ENCODE results near the gene RNF146. TPM values are rescaled to one million over a fixed set of nuclear protein-coding genes. Genes with fewer than 3 reads are reported as not detected.

Gene RNF146
- polyA plus RNA-seq, 2 of the 4 experiments (the other 2 are of a cell fraction), result 18.9 to 33.2 TPM

GRCh38 chr6:127249621-127250020, 17.0 kb upstream of the RNF146 start:
- WGBS (ENCODE audit: missing lambda C conversion rate), result 100% methylated on average over 1 of the region's 1 CpG
- POLR2A ChIA-PET, result no interaction called here
- TF ChIP-seq, protein P1, sequence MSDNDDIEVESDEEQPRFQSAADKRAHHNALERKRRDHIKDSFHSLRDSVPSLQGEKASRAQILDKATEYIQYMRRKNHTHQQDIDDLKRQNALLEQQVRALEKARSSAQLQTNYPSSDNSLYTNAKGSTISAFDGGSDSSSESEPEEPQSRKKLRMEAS (IDR thresholded peaks at IDR 0.05), result no peak
- TF ChIP-seq TP53 (CRISPR knock-in tag; IDR thresholded peaks at IDR 0.05), result no peak
- no peak overlapping the region for H3K27ac ChIP-seq
- CTCF ChIA-PET, result no interaction called here
- FAIRE-seq (no peak), DNase-seq (ENCODE audit: low read depth in 1 of 2, low spot score in 1 of 2) (no peak), ATAC-seq (no peak)
- no peak overlapping the region for H3K4me3 ChIP-seq
- H3K4me1 ChIP-seq, result no peaks in the 10 kb centered on the region
- H3K9me3 ChIP-seq, result no peaks in the 10 kb centered on the region
- no peak overlapping the region for H3K4me2 ChIP-seq

DNA sequence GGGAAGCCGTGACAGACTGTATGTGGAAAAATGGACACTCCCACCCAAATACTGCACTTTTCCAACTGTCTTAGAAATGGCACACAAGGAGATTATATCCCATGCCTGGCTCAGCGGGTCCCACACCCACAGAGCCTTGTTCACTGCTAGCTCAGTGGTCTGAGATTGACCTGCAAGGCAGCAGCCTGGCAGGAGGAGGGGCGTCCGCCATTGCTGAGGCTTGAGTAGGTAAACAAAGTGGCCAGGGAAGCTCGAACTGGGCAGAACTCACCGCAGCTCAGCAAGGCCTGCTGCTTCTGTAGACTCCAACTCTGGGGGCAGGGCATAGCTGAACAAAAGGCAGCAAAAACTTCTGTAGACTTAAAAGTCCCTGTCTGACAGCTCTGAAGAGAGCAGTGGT, 11.4 kb upstream of the RNF146 start:
- H3K4me1 ChIP-seq, result no peaks in the 10 kb centered on the region
- H3K9me3 ChIP-seq, result no peaks in the 10 kb centered on the region
- H3K4me2 ChIP-seq, result no peak overlapping the region
- CTCF ChIA-PET, result interaction anchor here (0.6 to 2.4 kb wide), 3 partner anchors 11 to 379 kb away, joined by 3 to 9 read pairs (median 9); partner anchors contain the start of gene RNF146
- POLR2A ChIA-PET, result interaction anchor here (1.7 kb wide), 1 partner anchor 11 kb away, joined by 8 read pairs; the partner anchor contains the start of gene RNF146
- no peak overlapping the region for H3K27ac ChIP-seq
- H3K4me3 ChIP-seq, result no peak overlapping the region
- 57% methylated on average over 2 of the region's 6 CpGs for WGBS (ENCODE audit: missing lambda C conversion rate)
- no peak for TF ChIP-seq CBX2 (IDR thresholded peaks at IDR 0.05; ENCODE audit: borderline replicate concordance, low read depth)
- no peak for TF ChIP-seq HOXA7 (CRISPR knock-in tag; IDR thresholded peaks at IDR 0.05)
- TF ChIP-seq, protein P2, sequence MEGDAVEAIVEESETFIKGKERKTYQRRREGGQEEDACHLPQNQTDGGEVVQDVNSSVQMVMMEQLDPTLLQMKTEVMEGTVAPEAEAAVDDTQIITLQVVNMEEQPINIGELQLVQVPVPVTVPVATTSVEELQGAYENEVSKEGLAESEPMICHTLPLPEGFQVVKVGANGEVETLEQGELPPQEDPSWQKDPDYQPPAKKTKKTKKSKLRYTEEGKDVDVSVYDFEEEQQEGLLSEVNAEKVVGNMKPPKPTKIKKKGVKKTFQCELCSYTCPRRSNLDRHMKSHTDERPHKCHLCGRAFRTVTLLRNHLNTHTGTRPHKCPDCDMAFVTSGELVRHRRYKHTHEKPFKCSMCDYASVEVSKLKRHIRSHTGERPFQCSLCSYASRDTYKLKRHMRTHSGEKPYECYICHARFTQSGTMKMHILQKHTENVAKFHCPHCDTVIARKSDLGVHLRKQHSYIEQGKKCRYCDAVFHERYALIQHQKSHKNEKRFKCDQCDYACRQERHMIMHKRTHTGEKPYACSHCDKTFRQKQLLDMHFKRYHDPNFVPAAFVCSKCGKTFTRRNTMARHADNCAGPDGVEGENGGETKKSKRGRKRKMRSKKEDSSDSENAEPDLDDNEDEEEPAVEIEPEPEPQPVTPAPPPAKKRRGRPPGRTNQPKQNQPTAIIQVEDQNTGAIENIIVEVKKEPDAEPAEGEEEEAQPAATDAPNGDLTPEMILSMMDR (IDR thresholded peaks at IDR 0.05), result no peak
- TF ChIP-seq RNF2 (IDR thresholded peaks at IDR 0.05; ENCODE audit: borderline replicate concordance, low read depth), result no peak
- TF ChIP-seq POLR2A (IDR thresholded peaks at IDR 0.05; ENCODE audit: low read length), result no peak
- no peak for TF ChIP-seq CEBPB (IDR thresholded peaks at IDR 0.05)
- DNase-seq (ENCODE audit: low read depth in 1 of 2, low spot score in 1 of 2) (no peak), ATAC-seq (no peak), FAIRE-seq (no peak)

DNA sequence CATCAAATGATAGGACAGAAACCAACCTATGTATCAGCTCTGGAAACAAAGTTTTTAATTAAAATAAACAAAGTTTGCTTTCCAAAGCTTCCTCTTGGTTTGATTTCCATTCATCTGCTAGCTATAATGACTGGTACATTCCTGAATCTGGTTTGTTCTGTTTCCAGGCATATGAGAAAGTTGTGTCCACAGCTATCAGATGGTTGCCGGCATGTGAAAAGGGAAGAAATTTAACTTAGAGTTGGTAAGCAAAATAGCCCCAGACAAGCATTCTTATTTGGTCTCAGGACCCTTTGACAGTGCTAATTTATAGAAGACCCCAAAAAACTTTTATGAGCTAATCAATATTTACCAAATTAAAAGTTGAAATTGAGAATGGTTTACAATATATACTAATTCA, 3.8 kb upstream of the RNF146 start:
- ATAC-seq, result no peak
- no peak for TF ChIP-seq NPAS2 (CRISPR knock-in tag; IDR thresholded peaks at IDR 0.05; ENCODE audit: borderline replicate concordance)
- no peak for TF ChIP-seq POLR2AphosphoS2 (conservative IDR thresholded peaks at IDR 0.05; ENCODE audit: low read length)
- TF ChIP-seq HOXB5 (CRISPR knock-in tag; IDR thresholded peaks at IDR 0.05), result no peak
- TF ChIP-seq HMGXB4 (CRISPR knock-in tag; IDR thresholded peaks at IDR 0.05; ENCODE audit: borderline replicate concordance), result no peak
- no peak for TF ChIP-seq NR3C1 (IDR thresholded peaks at IDR 0.05)
- TF ChIP-seq RARB (CRISPR knock-in tag; IDR thresholded peaks at IDR 0.05), result no peak
- no peak for TF ChIP-seq ZC3H11A (IDR thresholded peaks at IDR 0.05)
- no peak for TF ChIP-seq ELK1 (IDR thresholded peaks at IDR 0.05; ENCODE audit: low read depth, low read length)
- TF ChIP-seq EHF (CRISPR knock-in tag; IDR thresholded peaks at IDR 0.05), result no peak
- no peak overlapping the region for H3K4me3 ChIP-seq
- 91% methylated on average over 1 of the region's 1 CpG for WGBS (ENCODE audit: missing lambda C conversion rate)
- H3K4me1 ChIP-seq, result 0 out of 3 replicates have a peak, but pooled peaks cover 4% of the 10 kb centered on the region
- CTCF ChIA-PET, result interaction anchor here (0.6 kb wide), 1 partner anchor 34 kb away, joined by 3 read pairs; no protein-coding TSS in a partner anchor
- DNase-seq (ENCODE audit: low read depth in 1 of 2, low spot score in 1 of 2), result no peak
- H3K27ac ChIP-seq, result no peak overlapping the region
- POLR2A ChIA-PET, result no interaction called here
- H3K4me2 ChIP-seq, result no peak overlapping the region
- H3K9me3 ChIP-seq, result no peaks in the 10 kb centered on the region
- no peak for FAIRE-seq
